Measurements from ENCODE around the gene KLF12.

KLF12 gene

GRCh38 chr13:74101436-74101835, 32.8 kb downstream of the KLF12 start:
- no peak for DNase-seq

- no peak for DNase-seq
These were observed 36.1 kb downstream of the KLF12 start for GRCh38 chr13:74098077-74098476.

- no peak for DNase-seq
These were observed 37.1 kb downstream of the KLF12 start for GRCh38 chr13:74097116-74097515.

GRCh38 chr13:74093691-74094090, 40.5 kb downstream of the KLF12 start:
- no peak for DNase-seq

- DNase-seq: no peak
These were observed 41.5 kb downstream of the KLF12 start for GRCh38 chr13:74092711-74093110.

GRCh38 chr13:74090869-74091605, 43.2 kb downstream of the KLF12 start:
- DNase-seq: no peak

GRCh38 chr13:74090397-74090796, 43.8 kb downstream of the KLF12 start:
- DNase-seq: no peak

GRCh38 chr13:74087357-74087756, 46.8 kb downstream of the KLF12 start:
- DNase-seq: no peak

Data from DMS153 (cell line).